IMR-90 (cell line): ENCODE data around the gene MCAM. TPM values are rescaled to one million over a fixed set of nuclear protein-coding genes. Genes with fewer than 3 reads are reported as not detected.

Experiments
- ATAC-seq: fragments of 200-7000 bp; cut with Tn5 transposase; 2 replicates; pipeline ENCODE4 v1.9.1; 2020; ENCODE audit warnings: low read depth, mild to moderate bottlenecking, moderate library complexity
- BruUV-seq: library from RNA; stranded (reverse); fragments of 400-500 nt; replicated peaks from 2 replicates; lab custom pipeline; 2021; lab: Mats Ljungman, UMichigan
- CTCF ChIA-PET: fragments of 300-600 bp; formaldehyde crosslinking; extraction: SDS; loops from one replicate; lab custom pipeline; 2021; ENCODE audit warnings: antibody characterized with exemption; lab: Yijun Ruan, JAX
- POLR2A ChIA-PET: fragments of 300-600 bp; sonication (Branson Sonifier 250); formaldehyde crosslinking; loops from one replicate; lab custom pipeline; 2022; ENCODE audit warnings: antibody characterized with exemption; ENCODE audit not compliant: unreplicated experiment; lab: Charles Lee
- DNase-seq: peaks from one replicate; pipeline ENCODE4 v3.0.0; 2013
- H2AFZ ChIP-seq: replicated peaks from 2 replicates; pipeline ENCODE3; 2013; ENCODE audit warnings: low read length, mild to moderate bottlenecking; ENCODE audit not compliant: poor library complexity
- H2AK5ac ChIP-seq: 2 replicates; pipeline ENCODE4 v1.6.1; 2013; ENCODE audit warnings: low read depth, low read length, inconsistent platforms
- H2AK9ac ChIP-seq: replicated peaks from 2 replicates; pipeline ENCODE3; 2013; ENCODE audit warnings: mild to moderate bottlenecking, low read depth, low read length, moderate library complexity; ENCODE audit not compliant: poor library complexity
- H2BK120ac ChIP-seq: 2 replicates; pipeline ENCODE4 v1.6.1; 2013; ENCODE audit warnings: low read depth, low read length, inconsistent platforms
- H2BK15ac ChIP-seq: 3 replicates; pipeline ENCODE4 v1.6.1; 2013; ENCODE audit warnings: low read depth, low read length, inconsistent platforms
- H2BK20ac ChIP-seq: 2 replicates; pipeline ENCODE4 v1.6.1; 2013; ENCODE audit warnings: low read depth, mild to moderate bottlenecking, inconsistent platforms, low read length, moderate library complexity
- H2BK5ac ChIP-seq: 2 replicates; pipeline ENCODE4 v1.6.1; 2013; ENCODE audit warnings: mild to moderate bottlenecking, low read depth, low read length, inconsistent platforms; ENCODE audit not compliant: poor library complexity, severe bottlenecking
- H3K14ac ChIP-seq: replicated peaks from 2 replicates; pipeline ENCODE4 v1.6.1; 2013; ENCODE audit warnings: low read depth, low read length, inconsistent platforms
- H3K18ac ChIP-seq: 2 replicates; pipeline ENCODE4 v1.6.1; 2013; ENCODE audit warnings: low read depth, low read length, control low read depth
- H3K23ac ChIP-seq: 2 replicates; pipeline ENCODE4 v1.6.1; 2013; ENCODE audit warnings: low read depth, low read length, inconsistent platforms
- H3K27ac ChIP-seq: 2 replicates; pipeline ENCODE4 v1.5.1; 2013; ENCODE audit warnings: mild to moderate bottlenecking, control low read depth, low read length; ENCODE audit not compliant: insufficient read depth
- H3K27me3 ChIP-seq: 2 replicates; pipeline ENCODE4 v1.6.1; 2013; ENCODE audit warnings: low read length; ENCODE audit not compliant: control insufficient read depth, insufficient read depth
- H3K36me3 ChIP-seq: 2 replicates; pipeline ENCODE4 v1.6.1; 2013; ENCODE audit warnings: low read length, mixed read lengths; ENCODE audit not compliant: control insufficient read depth, insufficient read depth
- H3K4ac ChIP-seq: 2 replicates; pipeline ENCODE4 v1.6.1; 2013; ENCODE audit warnings: low read depth, low read length, inconsistent platforms
- H3K4me1 ChIP-seq: 2 replicates; pipeline ENCODE4 v1.6.1; 2013; ENCODE audit warnings: low read length, mixed read lengths; ENCODE audit not compliant: control insufficient read depth, insufficient read depth
- H3K4me2 ChIP-seq: 2 replicates; pipeline ENCODE4 v1.6.1; 2013; ENCODE audit warnings: low read depth, mild to moderate bottlenecking, control low read depth, low read length, moderate library complexity
- H3K4me3 ChIP-seq: 2 replicates; pipeline ENCODE4 v1.5.1; 2013; ENCODE audit warnings: low read depth, mild to moderate bottlenecking, control low read depth, low read length, moderate library complexity; ENCODE audit not compliant: insufficient read depth
- H3K56ac ChIP-seq: 2 replicates; pipeline ENCODE4 v1.6.1; 2013; ENCODE audit warnings: low read length, inconsistent platforms; ENCODE audit not compliant: insufficient read depth; ENCODE audit errors: extremely low read depth
- H3K79me1 ChIP-seq, 2 experiments: 2 replicates each; pipeline ENCODE4 v1.6.1; 2013; ENCODE audit warnings: low read length in 2 of 2, inconsistent platforms in 1 of 2, low read depth in 1 of 2
- H3K9ac ChIP-seq: 2 replicates; pipeline ENCODE4 v1.6.1; 2013; ENCODE audit warnings: low read depth, low read length, control low read depth
- H3K9me1 ChIP-seq: 2 replicates; pipeline ENCODE4 v1.6.1; 2013; ENCODE audit warnings: low read length, inconsistent platforms; ENCODE audit not compliant: insufficient read depth
- H3K9me3 ChIP-seq: 2 replicates; pipeline ENCODE4 v1.6.1; 2013; ENCODE audit warnings: low read length; ENCODE audit not compliant: control insufficient read depth, insufficient read depth
- H4K20me1 ChIP-seq: 2 replicates; pipeline ENCODE4 v1.6.1; 2013; ENCODE audit warnings: low read length, inconsistent platforms; ENCODE audit not compliant: insufficient read depth
- H4K5ac ChIP-seq: 2 replicates; pipeline ENCODE4 v1.6.1; 2013; ENCODE audit warnings: mild to moderate bottlenecking, low read depth, low read length, control low read depth
- H4K8ac ChIP-seq, 2 experiments: 2 replicates each; pipeline ENCODE4 v1.6.1; 2013; ENCODE audit warnings: low read depth in 2 of 2, low read length in 2 of 2, control low read depth in 1 of 2, inconsistent platforms in 1 of 2
- H4K91ac ChIP-seq: 2 replicates; pipeline ENCODE4 v1.6.1; 2013; ENCODE audit warnings: low read depth, low read length, inconsistent platforms; ENCODE audit not compliant: insufficient read depth
- BHLHE40 ChIP-seq: fragments of 150-350 bp; IDR thresholded peaks from 2 replicates; pipeline ENCODE4 v1.6.1; 2016; ENCODE audit warnings: mild to moderate bottlenecking, low read depth, low read length
- CEBPB ChIP-seq: IDR thresholded peaks from 2 replicates; pipeline ENCODE4 v1.6.1; 2012; ENCODE audit warnings: low read depth, low read length, improper control_type of control experiment
- CHD1 ChIP-seq: IDR thresholded peaks from 2 replicates; pipeline ENCODE4 v1.6.1; 2012; ENCODE audit warnings: low read depth, low read length, improper control_type of control experiment
- ELK1 ChIP-seq: fragments of 150-350 bp; IDR thresholded peaks from 2 replicates; pipeline ENCODE4 v1.6.1; 2016; ENCODE audit warnings: low read depth, mild to moderate bottlenecking, low read length, moderate library complexity, borderline replicate concordance
- FOS ChIP-seq: fragments of 150-350 bp; IDR thresholded peaks from 2 replicates; pipeline ENCODE4 v1.6.1; 2016; ENCODE audit warnings: low read depth, low read length
- MAFK ChIP-seq: IDR thresholded peaks from 2 replicates; pipeline ENCODE4 v1.6.1; 2012; ENCODE audit warnings: low read depth, low read length, improper control_type of control experiment
- MAZ ChIP-seq: IDR thresholded peaks from 2 replicates; pipeline ENCODE4 v1.6.1; 2012; ENCODE audit warnings: low read depth, mild to moderate bottlenecking, low read length, improper control_type of control experiment, moderate library complexity, borderline replicate concordance
- MXI1 ChIP-seq: IDR thresholded peaks from 2 replicates; pipeline ENCODE4 v1.6.1; 2012; ENCODE audit warnings: low read depth, mild to moderate bottlenecking, low read length, moderate library complexity, borderline replicate concordance
- NFE2L2 ChIP-seq: fragments of 150-350 bp; IDR thresholded peaks from 2 replicates; pipeline ENCODE4 v1.6.1; 2016; ENCODE audit warnings: low read depth, mild to moderate bottlenecking, low read length
- POLR2A ChIP-seq: IDR thresholded peaks from 2 replicates; pipeline ENCODE4 v1.6.1; 2012; ENCODE audit warnings: mild to moderate bottlenecking, low read depth, low read length
- RAD21 ChIP-seq: IDR thresholded peaks from 2 replicates; pipeline ENCODE4 v1.6.1; 2012; ENCODE audit warnings: low read length, improper control_type of control experiment
- RCOR1 ChIP-seq: IDR thresholded peaks from 2 replicates; pipeline ENCODE4 v1.6.1; 2012; ENCODE audit warnings: mild to moderate bottlenecking, low read length, improper control_type of control experiment; ENCODE audit not compliant: insufficient replicate concordance
- RFX5 ChIP-seq: IDR thresholded peaks from 2 replicates; pipeline ENCODE4 v1.8.0; 2012; ENCODE audit warnings: low read depth, mild to moderate bottlenecking, low read length, moderate library complexity
- SMC3 ChIP-seq: fragments of 150-350 bp; IDR thresholded peaks from 2 replicates; pipeline ENCODE4 v1.6.1; 2016; ENCODE audit warnings: low read depth, mild to moderate bottlenecking, antibody characterized with exemption, low read length, moderate library complexity
- USF2 ChIP-seq: fragments of 150-350 bp; IDR thresholded peaks from 2 replicates; pipeline ENCODE4 v1.6.1; 2017; ENCODE audit warnings: mild to moderate bottlenecking, antibody characterized with exemption, low read length, low read depth
- WGBS, 2 experiments: methylation state at CpG; one replicate each; pipeline versions ENCODE4 v1.1.5 to v1.1.7; 2013; ENCODE audit warnings: missing lambda C conversion rate in 2 of 2; ENCODE audit not compliant: insufficient read length in 1 of 2; ENCODE audit errors: extremely low coverage in 2 of 2; 5-methylcytosine and 5-hydroxymethylcytosine counted together
- dilution Hi-C: fragments of 300-500 bp; cut with HindIII; formaldehyde crosslinking; loops from one replicate; pipeline ENCODE4 v1.14.3; 2018; ENCODE audit warnings: low sequenced_read_pairs; ENCODE audit not compliant: unreplicated experiment
- in situ Hi-C: fragments of 300-500 bp; cut with MboI; formaldehyde crosslinking; loops from 3 replicates; pipeline ENCODE4 v1.14.3; 2019; ENCODE audit warnings: low sequenced_read_pairs, inconsistent platforms, mixed read lengths
- intact Hi-C: fragments of 100-400 bp; cut with micrococcal nuclease; formaldehyde crosslinking; loops from 2 replicates; pipeline ENCODE4 v1.10.0; 2022
- polyA plus RNA-seq, 3 experiments: library from polyadenylated mRNA; depleted of rRNA; stranded (reverse); fragments of >200 nt; gene quantifications; 2 replicates each; pipeline ENCODE4 v1.2.3, GENCODE V29; 2012; ENCODE audit warnings: low replicate concordance in 1 of 3
- total RNA-seq: library from RNA; depleted of rRNA; stranded (reverse); fragments of >200 nt; gene quantifications from 2 replicates; pipeline ENCODE4 v1.2.3, GENCODE V29; 2012
- TF ChIP-seq, protein P1 (sequence below): conservative IDR thresholded peaks from 2 replicates; pipeline ENCODE4 v1.5.1; 2012; ENCODE audit warnings: mild to moderate bottlenecking, low read depth, low read length, improper control_type of control experiment

The MCAM gene
- total and polyA plus RNA-seq, 2 of the 4 experiments (the other 2 are of a cell fraction), result 95.1 to 131 TPM

GRCh38 chr11:119285431-119285830 is 31.5 kb downstream of the MCAM start:
- POLR2A ChIA-PET, result no interaction called here
- BruUV-seq, result no TSS peak
- no peak overlapping the region for H3K4me3 ChIP-seq
- no peak overlapping the region for H4K5ac ChIP-seq
- no peak overlapping the region for H4K8ac ChIP-seq
- no peaks in the 10 kb centered on the region for H3K9me1 ChIP-seq
- no peaks in the 10 kb centered on the region for H3K4me1 ChIP-seq
- H3K4me2 ChIP-seq, result no peak overlapping the region
- no peak overlapping the region for H2AK5ac ChIP-seq
- intact Hi-C loops (no loop called here), in situ Hi-C loops (no loop called here), dilution Hi-C loops (no loop called here)
- no peak overlapping the region for H3K56ac ChIP-seq
- TF ChIP-seq POLR2A (no peak), FOS (no peak), MAFK (no peak), RAD21 (no peak), USF2 (no peak), ELK1 (no peak), RFX5 (no peak), MXI1 (no peak), CHD1 (no peak), SMC3 (no peak), RCOR1 (no peak), MAZ (no peak), BHLHE40 (no peak), CEBPB (no peak), NFE2L2 (no peak)
- TF ChIP-seq, protein P1, sequence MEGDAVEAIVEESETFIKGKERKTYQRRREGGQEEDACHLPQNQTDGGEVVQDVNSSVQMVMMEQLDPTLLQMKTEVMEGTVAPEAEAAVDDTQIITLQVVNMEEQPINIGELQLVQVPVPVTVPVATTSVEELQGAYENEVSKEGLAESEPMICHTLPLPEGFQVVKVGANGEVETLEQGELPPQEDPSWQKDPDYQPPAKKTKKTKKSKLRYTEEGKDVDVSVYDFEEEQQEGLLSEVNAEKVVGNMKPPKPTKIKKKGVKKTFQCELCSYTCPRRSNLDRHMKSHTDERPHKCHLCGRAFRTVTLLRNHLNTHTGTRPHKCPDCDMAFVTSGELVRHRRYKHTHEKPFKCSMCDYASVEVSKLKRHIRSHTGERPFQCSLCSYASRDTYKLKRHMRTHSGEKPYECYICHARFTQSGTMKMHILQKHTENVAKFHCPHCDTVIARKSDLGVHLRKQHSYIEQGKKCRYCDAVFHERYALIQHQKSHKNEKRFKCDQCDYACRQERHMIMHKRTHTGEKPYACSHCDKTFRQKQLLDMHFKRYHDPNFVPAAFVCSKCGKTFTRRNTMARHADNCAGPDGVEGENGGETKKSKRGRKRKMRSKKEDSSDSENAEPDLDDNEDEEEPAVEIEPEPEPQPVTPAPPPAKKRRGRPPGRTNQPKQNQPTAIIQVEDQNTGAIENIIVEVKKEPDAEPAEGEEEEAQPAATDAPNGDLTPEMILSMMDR, result no peak
- H3K4ac ChIP-seq, result no peak overlapping the region
- 100% methylated on average over 1 of the region's 9 CpGs; no CpG with 5 or more reads in 1 of the 2 experiments for WGBS, 2 experiments
- no peak overlapping the region for H3K23ac ChIP-seq
- no peak overlapping the region for H2BK5ac ChIP-seq
- no peaks in the 10 kb centered on the region for H3K27me3 ChIP-seq
- H4K91ac ChIP-seq, result no peak overlapping the region
- H3K36me3 ChIP-seq, result peaks cover 38% of the 10 kb centered on the region
- no peak overlapping the region for H2BK15ac ChIP-seq
- H3K14ac ChIP-seq, result no peak overlapping the region
- CTCF ChIA-PET, result interaction anchor here (1.6 kb wide), 1 partner anchor 10 kb away, joined by 5 read pairs; no protein-coding TSS in a partner anchor
- DNase-seq, result no peak
- ATAC-seq, result no peak
- H2BK120ac ChIP-seq, result no peak overlapping the region
- H3K9me3 ChIP-seq, result no peaks in the 10 kb centered on the region
- no peak overlapping the region for H3K9ac ChIP-seq
- H2AK9ac ChIP-seq, result no peak overlapping the region
- no peak overlapping the region for H2AFZ ChIP-seq
- H3K18ac ChIP-seq, result no peak overlapping the region
- H3K79me1 ChIP-seq, result peaks cover 18 to 30% of the 10 kb centered on the region in 2 experiments; a peak in 3 of 4 replicates
- no peak overlapping the region for H3K27ac ChIP-seq
- no peak overlapping the region for H2BK20ac ChIP-seq
- no peaks in the 10 kb centered on the region; the same call in 1 of the 2 replicates for H4K20me1 ChIP-seq
